Measurements from ENCODE around the gene ALDOA.

The ALDOA gene

DNA sequence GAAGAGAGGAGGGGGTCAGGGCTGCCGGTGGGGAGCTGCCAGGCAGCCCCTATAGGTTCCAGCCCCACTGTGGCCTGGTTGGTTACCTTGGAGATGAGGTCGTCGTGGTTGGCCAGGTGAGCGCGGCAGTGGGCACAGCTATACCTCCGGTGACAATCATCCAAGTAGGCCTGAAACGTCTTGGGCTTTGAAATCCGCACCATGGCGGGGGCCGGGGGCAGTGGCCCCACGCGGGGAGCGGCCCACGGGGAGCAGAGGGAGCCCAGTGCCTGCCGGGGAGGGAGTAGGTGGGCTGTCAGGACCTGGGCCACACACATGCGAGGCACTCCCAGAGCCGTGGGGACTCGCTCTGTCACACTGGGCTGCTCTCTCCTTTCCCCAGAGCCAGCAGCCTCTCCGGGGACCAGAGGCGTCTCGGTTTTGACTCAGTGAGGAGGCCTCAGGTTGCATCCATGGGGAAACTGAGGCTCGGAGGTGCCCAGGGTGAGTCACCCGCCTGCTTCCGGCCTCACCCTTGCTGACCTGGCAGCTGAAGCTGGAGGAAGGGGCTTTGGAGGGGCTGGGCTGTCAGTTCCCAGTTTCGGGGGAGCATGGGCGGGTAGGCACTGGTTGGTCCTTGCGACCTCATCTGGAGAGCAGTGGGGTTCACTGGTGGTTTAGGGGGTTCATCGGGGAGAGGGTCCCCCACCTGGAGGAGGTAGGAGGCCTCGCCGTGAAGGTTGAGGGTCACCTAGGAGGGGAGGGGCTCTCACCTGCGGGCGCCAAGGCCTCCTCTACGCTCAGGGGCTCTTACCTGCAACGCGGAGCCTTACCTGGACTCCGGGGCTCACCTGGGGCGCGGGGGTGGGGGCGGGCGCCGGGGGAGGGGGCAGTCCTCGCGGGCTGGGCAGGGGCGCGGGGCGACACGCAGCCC is 29.9 kb downstream of the ALDOA start:
- TF ChIP-seq CTCF (IDR thresholded peaks at IDR 0.05; ENCODE audit: borderline replicate concordance, control extremely low read depth, extremely low read depth, insufficient read depth, missing control alignments), result no peak
- DNase-seq (ENCODE audit: low spot score), result no peak
- in situ Hi-C loops (cut with MboI; ENCODE audit: low sequenced_read_pairs, unreplicated experiment), result no loop called here

DNA sequence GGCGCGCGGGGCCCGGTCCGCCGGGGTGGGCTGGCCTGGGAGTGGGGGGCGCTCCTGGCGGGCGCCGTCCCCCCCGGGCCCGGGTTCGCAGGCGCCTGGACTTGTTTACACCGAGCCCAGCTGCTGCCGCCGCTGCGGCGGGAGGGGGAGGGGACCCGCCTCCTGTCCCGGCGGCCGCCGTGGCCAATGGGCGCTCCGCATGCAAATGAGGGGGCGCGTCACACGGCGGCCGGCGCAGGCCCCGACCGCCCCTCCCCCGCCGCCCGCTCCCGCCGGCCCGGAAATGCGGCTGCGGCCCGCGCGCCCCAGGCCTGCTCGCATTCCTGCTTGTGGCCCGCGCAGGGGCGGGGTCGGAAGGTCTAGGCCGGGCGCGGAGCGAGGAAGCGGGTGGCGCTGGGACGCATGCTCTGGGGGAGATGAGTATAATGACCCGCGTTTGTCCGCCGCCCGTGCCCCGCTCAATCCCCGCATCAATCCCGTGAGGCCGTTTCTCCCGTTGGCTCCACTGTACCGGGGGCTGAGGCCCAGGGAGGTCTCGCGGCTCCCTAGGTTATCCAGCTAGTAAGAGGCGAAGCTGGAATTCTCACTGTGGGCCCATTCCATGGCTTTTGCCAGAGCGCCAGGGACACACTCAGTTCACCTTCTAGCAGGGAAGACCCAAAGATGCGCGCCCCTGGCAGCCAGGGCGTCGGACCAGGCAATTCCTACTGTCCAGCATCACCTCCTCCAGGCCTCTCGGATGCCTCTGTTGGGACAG is 30.7 kb downstream of the ALDOA start, which contains the start of gene YPEL3:
Gene YPEL3 (minus strand): TSS at position 109 of the 757 bp plus-strand sequence. CDS start 731 bp downstream, outside the sequence.
- DNase-seq (ENCODE audit: low spot score), result peak; percentile 98
- TF ChIP-seq CTCF (IDR thresholded peaks at IDR 0.05; ENCODE audit: borderline replicate concordance, control extremely low read depth, extremely low read depth, insufficient read depth, missing control alignments), result no peak
- in situ Hi-C loops (cut with MboI; ENCODE audit: low sequenced_read_pairs, unreplicated experiment), result no loop called here

GRCh38 chr16:30096862-30097563 is 31.5 kb downstream of the ALDOA start:
- in situ Hi-C loops (cut with MboI; ENCODE audit: low sequenced_read_pairs, unreplicated experiment), result no loop called here
- TF ChIP-seq CTCF (IDR thresholded peaks at IDR 0.05; ENCODE audit: borderline replicate concordance, control extremely low read depth, extremely low read depth, insufficient read depth, missing control alignments), result no peak

GRCh38 chr16:30104090-30104489 is 38.5 kb downstream of the ALDOA start:
- TF ChIP-seq CTCF (IDR thresholded peaks at IDR 0.05; ENCODE audit: borderline replicate concordance, control extremely low read depth, extremely low read depth, insufficient read depth, missing control alignments), result no peak
- in situ Hi-C loops (cut with MboI; ENCODE audit: low sequenced_read_pairs, unreplicated experiment), result loop anchor here (25.0 kb wide), 2 partner anchors 308 to 508 kb away; partner anchors contain the start of genes ZNF689 and ZNF771
- DNase-seq (ENCODE audit: low spot score), result no peak

More at GRCh38 chr16:30096862-30097563, 31.5 kb downstream of the ALDOA start:
- no peak for DNase-seq (ENCODE audit: low spot score)

- DNase-seq (ENCODE audit: low spot score), result no peak
- no peak for TF ChIP-seq CTCF (IDR thresholded peaks at IDR 0.05; ENCODE audit: borderline replicate concordance, control extremely low read depth, extremely low read depth, insufficient read depth, missing control alignments)
- in situ Hi-C loops (cut with MboI; ENCODE audit: low sequenced_read_pairs, unreplicated experiment), result loop anchor here (25.0 kb wide), 2 partner anchors 308 to 508 kb away; partner anchors contain the start of genes ZNF689 and ZNF771
Measured at GRCh38 chr16:30104492-30104891, 38.9 kb downstream of the ALDOA start.

Data from GM13976 (cell line).